SK-N-SH treated with all-trans-retinoic acid at 6 μM for 48 hours (cell line): Measurements from ENCODE around the gene TOR3A.

Source experiments
- ATAC-seq: fragments of 200-7000 bp; cut with Tn5 transposase; 3 replicates; pipeline ENCODE4 v1.9.1; 2020; ENCODE audit warnings: mild to moderate bottlenecking, moderate library complexity
- ARNTL ChIP-seq: fragments of 450-650 bp; formaldehyde crosslinking; IDR thresholded peaks from 2 replicates; pipeline ENCODE4 v1.5.0; 2020; ENCODE audit warnings: low read depth, mild to moderate bottlenecking, moderate library complexity, borderline replicate concordance
- BACH2 ChIP-seq: fragments of 250-450 bp; sonication (Bioruptor Pico); IDR thresholded peaks from 2 replicates; pipeline ENCODE4 v1.9.0; 2021; ENCODE audit warnings: mild to moderate bottlenecking, borderline replicate concordance
- CSDC2 ChIP-seq: fragments of 250-450 bp; sonication (Bioruptor Pico); IDR thresholded peaks from 2 replicates; pipeline ENCODE4 v1.5.0; 2020; ENCODE audit warnings: mild to moderate bottlenecking, moderate library complexity
- ESRRG ChIP-seq: fragments of 250-450 bp; sonication (Bioruptor Pico); IDR thresholded peaks from 2 replicates; pipeline ENCODE4 v1.6.1; 2021; ENCODE audit warnings: mild to moderate bottlenecking
- ISL1 ChIP-seq: fragments of 250-450 bp; sonication (Bioruptor Pico); IDR thresholded peaks from 2 replicates; pipeline ENCODE4 v2.1.2; 2022; ENCODE audit warnings: mild to moderate bottlenecking, moderate library complexity
- OSR1 ChIP-seq: fragments of 250-450 bp; sonication (Bioruptor Pico); IDR thresholded peaks from 2 replicates; pipeline ENCODE4 v1.8.0; 2022; ENCODE audit warnings: moderate library complexity, mild to moderate bottlenecking, inconsistent platforms
- PATZ1 ChIP-seq: fragments of 250-450 bp; sonication (Bioruptor Pico); IDR thresholded peaks from 2 replicates; pipeline ENCODE4 v1.8.0; 2020; ENCODE audit warnings: mild to moderate bottlenecking, moderate library complexity, borderline replicate concordance
- PPARA ChIP-seq: fragments of 250-450 bp; sonication (Bioruptor Pico); IDR thresholded peaks from 2 replicates; pipeline ENCODE4 v1.5.0; 2020; ENCODE audit warnings: mild to moderate bottlenecking, borderline replicate concordance
- RARB ChIP-seq: fragments of 250-450 bp; sonication (Bioruptor Pico); IDR thresholded peaks from 2 replicates; pipeline ENCODE4 v1.8.0; 2021; ENCODE audit warnings: mild to moderate bottlenecking, moderate library complexity
- SNAI2 ChIP-seq: fragments of 250-450 bp; sonication (Bioruptor Pico); IDR thresholded peaks from 2 replicates; pipeline ENCODE4 v1.5.0; 2020; ENCODE audit warnings: mild to moderate bottlenecking, moderate library complexity
- TOX ChIP-seq: fragments of 250-450 bp; sonication (Bioruptor Pico); IDR thresholded peaks from 2 replicates; pipeline ENCODE4 v1.8.0; 2021; ENCODE audit warnings: mild to moderate bottlenecking, moderate library complexity, borderline replicate concordance
- ZC3H10 ChIP-seq: fragments of 250-450 bp; sonication (Bioruptor Pico); IDR thresholded peaks from 2 replicates; pipeline ENCODE4 v1.5.1; 2021; ENCODE audit warnings: mild to moderate bottlenecking, moderate library complexity
- ZFP3 ChIP-seq: fragments of 250-450 bp; sonication (Bioruptor Pico); IDR thresholded peaks from 2 replicates; pipeline ENCODE4 v1.5.0; 2020; ENCODE audit warnings: mild to moderate bottlenecking, moderate library complexity
- ZNF70 ChIP-seq: fragments of 450-650 bp; formaldehyde crosslinking; IDR thresholded peaks from 2 replicates; pipeline ENCODE4 v1.5.0; 2020; ENCODE audit warnings: mild to moderate bottlenecking, moderate library complexity
- ZNF8 ChIP-seq: fragments of 450-650 bp; formaldehyde crosslinking; IDR thresholded peaks from 2 replicates; pipeline ENCODE4 v1.5.0; 2020; ENCODE audit warnings: mild to moderate bottlenecking, moderate library complexity
- TF ChIP-seq, protein P1 (sequence below): fragments of 250-450 bp; sonication (Bioruptor Pico); IDR thresholded peaks from 2 replicates; pipeline ENCODE4 v1.5.1; 2021; ENCODE audit warnings: mild to moderate bottlenecking, moderate library complexity
- TF ChIP-seq, protein P2 (sequence below): fragments of 250-450 bp; sonication (Bioruptor Pico); IDR thresholded peaks from 2 replicates; pipeline ENCODE4 v1.5.0; 2020; ENCODE audit warnings: mild to moderate bottlenecking, moderate library complexity
- TF ChIP-seq, protein P3 (sequence below): fragments of 250-450 bp; sonication (Bioruptor Pico); IDR thresholded peaks from 2 replicates; pipeline ENCODE4 v1.8.0; 2021; ENCODE audit warnings: low read depth, mild to moderate bottlenecking, moderate library complexity, borderline replicate concordance
- TF ChIP-seq, protein P4 (sequence below): fragments of 250-450 bp; sonication (Bioruptor Pico); IDR thresholded peaks from 2 replicates; pipeline ENCODE4 v1.5.1; 2020; ENCODE audit warnings: low read depth, mild to moderate bottlenecking, moderate library complexity

Gene TOR3A

DNA sequence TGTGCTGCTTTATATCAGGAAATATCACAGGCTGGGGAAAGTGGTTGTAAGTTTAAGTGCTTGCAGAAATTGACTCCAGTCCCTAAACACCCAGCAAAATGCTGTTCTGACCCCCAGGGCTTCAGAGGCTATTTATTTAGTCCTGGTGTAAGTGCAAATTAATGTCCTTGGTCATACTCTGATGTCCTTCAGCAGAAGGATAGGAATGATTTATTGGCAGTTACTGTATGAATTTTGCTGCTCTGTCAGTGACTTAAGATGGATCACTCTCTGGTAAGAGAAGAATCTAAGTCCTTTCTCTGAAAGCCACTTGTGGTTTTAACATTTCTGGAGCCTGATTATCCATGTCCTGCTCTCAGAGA, 34.3 kb upstream of the TOR3A start:
- peak; percentile 48; the same call in 2 of the 3 replicates for ATAC-seq
- TF ChIP-seq TOX (CRISPR knock-in tag) = 0 out of 2 replicates have a peak, but pooled peaks have one; percentile 9
- no peak for TF ChIP-seq ARNTL (CRISPR knock-in tag)
- no peak for TF ChIP-seq ZNF8 (CRISPR knock-in tag)
- no peak for TF ChIP-seq BACH2 (CRISPR knock-in tag)
- TF ChIP-seq RARB = no peak

- TF ChIP-seq, protein P1, sequence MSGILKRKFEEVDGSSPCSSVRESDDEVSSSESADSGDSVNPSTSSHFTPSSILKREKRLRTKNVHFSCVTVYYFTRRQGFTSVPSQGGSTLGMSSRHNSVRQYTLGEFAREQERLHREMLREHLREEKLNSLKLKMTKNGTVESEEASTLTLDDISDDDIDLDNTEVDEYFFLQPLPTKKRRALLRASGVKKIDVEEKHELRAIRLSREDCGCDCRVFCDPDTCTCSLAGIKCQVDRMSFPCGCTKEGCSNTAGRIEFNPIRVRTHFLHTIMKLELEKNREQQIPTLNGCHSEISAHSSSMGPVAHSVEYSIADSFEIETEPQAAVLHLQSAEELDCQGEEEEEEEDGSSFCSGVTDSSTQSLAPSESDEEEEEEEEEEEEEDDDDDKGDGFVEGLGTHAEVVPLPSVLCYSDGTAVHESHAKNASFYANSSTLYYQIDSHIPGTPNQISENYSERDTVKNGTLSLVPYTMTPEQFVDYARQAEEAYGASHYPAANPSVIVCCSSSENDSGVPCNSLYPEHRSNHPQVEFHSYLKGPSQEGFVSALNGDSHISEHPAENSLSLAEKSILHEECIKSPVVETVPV (CRISPR knock-in tag) = no peak
- no peak for TF ChIP-seq PATZ1 (CRISPR knock-in tag)
- no peak for TF ChIP-seq ESRRG (CRISPR knock-in tag)
- no peak for TF ChIP-seq ARNTL (CRISPR knock-in tag)
- no peak for TF ChIP-seq OSR1 (CRISPR knock-in tag)
- TF ChIP-seq ZFP3 = no peak
- TF ChIP-seq, protein P2, sequence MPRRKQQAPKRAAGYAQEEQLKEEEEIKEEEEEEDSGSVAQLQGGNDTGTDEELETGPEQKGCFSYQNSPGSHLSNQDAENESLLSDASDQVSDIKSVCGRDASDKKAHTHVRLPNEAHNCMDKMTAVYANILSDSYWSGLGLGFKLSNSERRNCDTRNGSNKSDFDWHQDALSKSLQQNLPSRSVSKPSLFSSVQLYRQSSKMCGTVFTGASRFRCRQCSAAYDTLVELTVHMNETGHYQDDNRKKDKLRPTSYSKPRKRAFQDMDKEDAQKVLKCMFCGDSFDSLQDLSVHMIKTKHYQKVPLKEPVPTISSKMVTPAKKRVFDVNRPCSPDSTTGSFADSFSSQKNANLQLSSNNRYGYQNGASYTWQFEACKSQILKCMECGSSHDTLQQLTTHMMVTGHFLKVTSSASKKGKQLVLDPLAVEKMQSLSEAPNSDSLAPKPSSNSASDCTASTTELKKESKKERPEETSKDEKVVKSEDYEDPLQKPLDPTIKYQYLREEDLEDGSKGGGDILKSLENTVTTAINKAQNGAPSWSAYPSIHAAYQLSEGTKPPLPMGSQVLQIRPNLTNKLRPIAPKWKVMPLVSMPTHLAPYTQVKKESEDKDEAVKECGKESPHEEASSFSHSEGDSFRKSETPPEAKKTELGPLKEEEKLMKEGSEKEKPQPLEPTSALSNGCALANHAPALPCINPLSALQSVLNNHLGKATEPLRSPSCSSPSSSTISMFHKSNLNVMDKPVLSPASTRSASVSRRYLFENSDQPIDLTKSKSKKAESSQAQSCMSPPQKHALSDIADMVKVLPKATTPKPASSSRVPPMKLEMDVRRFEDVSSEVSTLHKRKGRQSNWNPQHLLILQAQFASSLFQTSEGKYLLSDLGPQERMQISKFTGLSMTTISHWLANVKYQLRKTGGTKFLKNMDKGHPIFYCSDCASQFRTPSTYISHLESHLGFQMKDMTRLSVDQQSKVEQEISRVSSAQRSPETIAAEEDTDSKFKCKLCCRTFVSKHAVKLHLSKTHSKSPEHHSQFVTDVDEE (CRISPR knock-in tag) = no peak
- TF ChIP-seq BACH2 (CRISPR knock-in tag) = no peak
- no peak for TF ChIP-seq SNAI2 (CRISPR knock-in tag)
- TF ChIP-seq, protein P3, sequence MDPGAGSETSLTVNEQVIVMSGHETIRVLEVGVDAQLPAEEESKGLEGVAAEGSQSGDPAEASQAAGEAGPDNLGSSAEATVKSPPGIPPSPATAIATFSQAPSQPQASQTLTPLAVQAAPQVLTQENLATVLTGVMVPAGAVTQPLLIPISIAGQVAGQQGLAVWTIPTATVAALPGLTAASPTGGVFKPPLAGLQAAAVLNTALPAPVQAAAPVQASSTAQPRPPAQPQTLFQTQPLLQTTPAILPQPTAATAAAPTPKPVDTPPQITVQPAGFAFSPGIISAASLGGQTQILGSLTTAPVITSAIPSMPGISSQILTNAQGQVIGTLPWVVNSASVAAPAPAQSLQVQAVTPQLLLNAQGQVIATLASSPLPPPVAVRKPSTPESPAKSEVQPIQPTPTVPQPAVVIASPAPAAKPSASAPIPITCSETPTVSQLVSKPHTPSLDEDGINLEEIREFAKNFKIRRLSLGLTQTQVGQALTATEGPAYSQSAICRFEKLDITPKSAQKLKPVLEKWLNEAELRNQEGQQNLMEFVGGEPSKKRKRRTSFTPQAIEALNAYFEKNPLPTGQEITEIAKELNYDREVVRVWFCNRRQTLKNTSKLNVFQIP (CRISPR knock-in tag) = no peak
- TF ChIP-seq PPARA (CRISPR knock-in tag) = no peak
- no peak for TF ChIP-seq TOX (CRISPR knock-in tag)
- TF ChIP-seq CSDC2 = no peak
- no peak for ATAC-seq
Observed at GRCh38 chr1:179048339-179049124, 33.3 kb upstream of the TOR3A start.

- TF ChIP-seq OSR1 (CRISPR knock-in tag) = no peak
- TF ChIP-seq, protein P3 (CRISPR knock-in tag) = no peak
- no peak for TF ChIP-seq ZNF70
- no peak for TF ChIP-seq ZFP3
- TF ChIP-seq ISL1 = no peak
- TF ChIP-seq, protein P2 (CRISPR knock-in tag) = no peak
- TF ChIP-seq ESRRG (CRISPR knock-in tag) = no peak
- TF ChIP-seq BACH2 (CRISPR knock-in tag) = no peak
- no peak for TF ChIP-seq PPARA (CRISPR knock-in tag)
- TF ChIP-seq ARNTL (CRISPR knock-in tag) = no peak
- TF ChIP-seq, protein P4, sequence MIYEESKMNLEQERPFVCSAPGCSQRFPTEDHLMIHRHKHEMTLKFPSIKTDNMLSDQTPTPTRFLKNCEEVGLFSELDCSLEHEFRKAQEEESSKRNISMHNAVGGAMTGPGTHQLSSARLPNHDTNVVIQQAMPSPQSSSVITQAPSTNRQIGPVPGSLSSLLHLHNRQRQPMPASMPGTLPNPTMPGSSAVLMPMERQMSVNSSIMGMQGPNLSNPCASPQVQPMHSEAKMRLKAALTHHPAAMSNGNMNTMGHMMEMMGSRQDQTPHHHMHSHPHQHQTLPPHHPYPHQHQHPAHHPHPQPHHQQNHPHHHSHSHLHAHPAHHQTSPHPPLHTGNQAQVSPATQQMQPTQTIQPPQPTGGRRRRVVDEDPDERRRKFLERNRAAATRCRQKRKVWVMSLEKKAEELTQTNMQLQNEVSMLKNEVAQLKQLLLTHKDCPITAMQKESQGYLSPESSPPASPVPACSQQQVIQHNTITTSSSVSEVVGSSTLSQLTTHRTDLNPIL (CRISPR knock-in tag) = no peak
- TF ChIP-seq, protein P1 (CRISPR knock-in tag) = no peak
- TF ChIP-seq CSDC2 = no peak
- no peak for TF ChIP-seq ZC3H10
- no peak for ATAC-seq
Observed at GRCh38 chr1:179052776-179053175, 29.1 kb upstream of the TOR3A start.
